Measurements from ENCODE around the gene RANBP3.

RANBP3 gene

GRCh38 chr19:5935473-5936291 is 42.3 kb downstream of the RANBP3 start:
- in situ Hi-C loops (cut with MboI; ENCODE audit: low pct_unique_long_range_greater_than_20kb, low sequenced_read_pairs, unreplicated experiment) = no loop called here
- no peak for TF ChIP-seq CTCF (IDR thresholded peaks at IDR 0.05; ENCODE audit: extremely low read depth, insufficient read depth, missing control alignments)
- DNase-seq (ENCODE audit: low spot score) = no peak

GRCh38 chr19:5934774-5935472 is 43.0 kb downstream of the RANBP3 start:
- TF ChIP-seq CTCF (IDR thresholded peaks at IDR 0.05; ENCODE audit: extremely low read depth, insufficient read depth, missing control alignments) = no peak
- no peak for DNase-seq (ENCODE audit: low spot score)
- in situ Hi-C loops (cut with MboI; ENCODE audit: low pct_unique_long_range_greater_than_20kb, low sequenced_read_pairs, unreplicated experiment) = no loop called here

- in situ Hi-C loops (cut with MboI; ENCODE audit: low pct_unique_long_range_greater_than_20kb, low sequenced_read_pairs, unreplicated experiment) = no loop called here
- no peak for TF ChIP-seq CTCF (IDR thresholded peaks at IDR 0.05; ENCODE audit: extremely low read depth, insufficient read depth, missing control alignments)
- DNase-seq (ENCODE audit: low spot score) = no peak
Measured at GRCh38 chr19:5934069-5934401, 43.9 kb downstream of the RANBP3 start.

- no peak for DNase-seq (ENCODE audit: low spot score)
- in situ Hi-C loops (cut with MboI; ENCODE audit: low pct_unique_long_range_greater_than_20kb, low sequenced_read_pairs, unreplicated experiment) = no loop called here
- TF ChIP-seq CTCF (IDR thresholded peaks at IDR 0.05; ENCODE audit: extremely low read depth, insufficient read depth, missing control alignments) = no peak
Measured at GRCh38 chr19:5933391-5934068, 44.4 kb downstream of the RANBP3 start.

- in situ Hi-C loops (cut with MboI; ENCODE audit: low pct_unique_long_range_greater_than_20kb, low sequenced_read_pairs, unreplicated experiment) = no loop called here
- TF ChIP-seq CTCF (IDR thresholded peaks at IDR 0.05; ENCODE audit: extremely low read depth, insufficient read depth, missing control alignments) = no peak
- no peak for DNase-seq (ENCODE audit: low spot score)
Measured at GRCh38 chr19:5932609-5933262, 45.2 kb downstream of the RANBP3 start.

- no peak for DNase-seq (ENCODE audit: low spot score)
- in situ Hi-C loops (cut with MboI; ENCODE audit: low pct_unique_long_range_greater_than_20kb, low sequenced_read_pairs, unreplicated experiment) = no loop called here
- no peak for TF ChIP-seq CTCF (IDR thresholded peaks at IDR 0.05; ENCODE audit: extremely low read depth, insufficient read depth, missing control alignments)
Measured at GRCh38 chr19:5932146-5932545, 45.8 kb downstream of the RANBP3 start.

All from GM13977 (cell line).